AG10803 (cell line): ENCODE measurements around the gene BLACAT1.
"Not testable (repeated sequence)": the region's sequence is repeated elsewhere in the genome, so short reads cannot be mapped to it uniquely, and the experiment has no call there.

Source experiments
- DNase-seq: peaks from one replicate; pipeline ENCODE4 v3.0.0; 2010; ENCODE audit warnings: low read depth
- H3K4me3 ChIP-seq: 2 replicates; pipeline ENCODE4 v1.5.1; 2011; ENCODE audit warnings: mild to moderate bottlenecking, low read length, control low read depth
- CTCF ChIP-seq: conservative IDR thresholded peaks from 2 replicates; pipeline ENCODE4 v1.5.1; 2011; ENCODE audit warnings: mild to moderate bottlenecking, low read length, control low read depth, inconsistent platforms

The BLACAT1 gene

GRCh38 chr1:205484985-205485967, 29.4 kb upstream of the BLACAT1 start:
- peak; percentile 58 for DNase-seq

GRCh38 chr1:205483372-205483771, 27.5 kb upstream of the BLACAT1 start:
- H3K4me3 ChIP-seq: no peak overlapping the region
- no peak for TF ChIP-seq CTCF
- no peak for DNase-seq

More at GRCh38 chr1:205484985-205485967, 29.4 kb upstream of the BLACAT1 start:
- H3K4me3 ChIP-seq: no peak overlapping the region
- peak; percentile 85 for TF ChIP-seq CTCF

GRCh38 chr1:205482587-205482986, 26.7 kb upstream of the BLACAT1 start:
- not testable (repeated sequence) for DNase-seq, H3K4me3 ChIP-seq

DNA sequence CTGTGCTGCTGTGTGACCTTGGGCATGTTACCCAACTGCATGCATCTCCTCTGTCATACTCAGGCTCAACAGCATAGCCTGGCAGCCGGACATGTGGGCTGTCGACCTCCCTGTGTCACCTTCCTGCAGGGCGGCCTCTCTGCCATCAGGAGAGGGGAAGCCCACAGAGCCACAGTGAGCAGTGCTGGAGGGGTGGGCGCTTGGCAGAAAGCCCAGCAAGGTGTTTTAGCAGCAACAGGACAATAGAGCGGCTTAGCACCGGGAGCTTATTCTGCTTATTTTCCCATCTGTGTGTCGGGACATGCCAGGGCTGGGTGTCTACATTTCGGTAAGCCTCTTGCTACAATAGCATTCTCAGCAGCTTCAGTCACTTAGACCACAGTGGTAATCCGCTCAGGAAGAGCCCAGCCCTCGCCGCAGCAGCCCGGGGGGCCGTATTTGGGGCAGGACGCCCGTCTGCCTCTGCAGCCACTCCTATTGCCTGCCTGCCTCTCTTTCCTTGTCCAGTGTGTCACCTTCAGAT, 25.8 kb upstream of the BLACAT1 start:
- no peak for DNase-seq
- TF ChIP-seq CTCF: no peak
- no peak overlapping the region for H3K4me3 ChIP-seq

DNA sequence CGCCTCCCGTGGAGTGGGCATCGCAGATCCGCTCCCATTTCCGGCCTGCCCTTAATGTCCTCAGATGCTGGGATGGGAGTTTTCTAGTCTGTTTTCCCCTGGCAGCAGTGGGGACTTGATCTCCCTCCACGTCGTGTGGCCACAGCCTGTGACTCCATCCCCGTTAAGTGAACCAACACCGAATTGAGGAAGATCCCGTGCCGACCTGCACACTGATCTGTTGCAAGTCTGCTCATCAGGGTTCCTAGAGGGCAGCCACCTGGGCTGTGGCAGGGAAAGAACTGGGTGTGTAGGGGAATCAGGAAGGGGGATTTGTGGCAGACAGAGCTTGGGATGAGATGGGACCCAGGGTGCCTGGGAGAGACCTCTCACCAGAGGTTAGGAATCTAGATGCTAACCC, 25.4 kb upstream of the BLACAT1 start:
- TF ChIP-seq CTCF: no peak
- DNase-seq: no peak
- no peak overlapping the region for H3K4me3 ChIP-seq

DNA sequence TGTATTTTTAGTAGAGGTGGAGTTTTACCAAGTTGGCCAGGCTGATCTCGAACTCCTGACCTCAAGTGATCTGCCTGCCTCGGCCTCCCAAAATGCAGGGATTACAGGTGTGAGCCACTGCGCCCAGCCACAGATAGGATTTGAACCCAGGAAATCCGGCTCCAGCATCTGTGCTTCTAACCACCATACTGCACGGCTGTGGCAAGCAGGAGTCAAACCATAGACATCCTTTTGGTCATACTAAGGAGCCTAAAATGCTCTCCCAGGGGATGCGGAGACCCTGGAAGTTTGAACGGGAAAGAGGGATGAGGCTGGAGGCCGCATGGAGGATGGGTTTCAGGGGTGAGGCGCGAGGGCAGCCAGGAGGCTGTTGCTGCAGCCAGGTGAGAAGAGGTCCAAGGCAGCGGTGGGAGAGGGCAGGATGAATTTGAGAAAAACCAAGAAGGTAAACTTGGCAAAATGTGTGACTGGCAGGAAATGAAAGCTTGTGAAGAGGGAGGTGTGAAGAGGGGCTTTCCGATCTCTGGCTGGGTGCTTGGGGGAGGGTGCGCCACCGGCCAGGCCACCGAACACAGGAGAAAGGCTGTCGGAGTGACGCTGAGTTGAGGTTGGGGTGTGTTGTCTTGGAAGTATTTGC, 24.6 kb upstream of the BLACAT1 start:
- no peak overlapping the region for H3K4me3 ChIP-seq
- TF ChIP-seq CTCF: no peak
- no peak for DNase-seq

DNA sequence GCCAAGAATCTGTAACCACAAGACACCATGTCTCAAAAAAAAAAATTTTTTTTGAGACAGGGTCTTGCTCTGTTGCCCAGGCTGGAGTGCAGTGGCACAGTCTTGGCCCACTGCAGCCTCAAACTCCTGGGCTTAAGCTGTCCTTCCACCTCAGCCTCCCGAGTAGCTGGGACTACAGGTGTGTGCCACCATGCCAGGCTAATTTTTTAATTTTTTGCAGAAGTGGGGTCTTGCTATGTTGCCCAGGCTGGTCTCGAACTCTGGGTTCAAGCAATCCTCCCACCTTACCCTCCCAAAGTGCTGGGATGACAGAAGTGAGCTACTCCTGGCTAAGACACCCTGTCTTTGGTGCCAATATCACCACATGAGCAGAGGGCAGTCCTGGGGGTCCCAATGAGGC, 23.1 kb upstream of the BLACAT1 start:
- not testable (repeated sequence) for H3K4me3 ChIP-seq, DNase-seq
